Stimulated activated CD4-positive, alpha-beta T cell treated with anti-CD3 and anti-CD28 coated beads, Interleukin-2, amount 100 ng/mL, for 24 hours (primary cell): ENCODE results near the gene SLC7A8.
A peak's percentile ranks its signal among the peaks of the same experiment; 100 is the strongest.

Experiments
- DNase-seq, 2 donors: peaks; one replicate each; pipeline ENCODE4 v3.0.0-alpha.2; 2020

Gene SLC7A8

DNA sequence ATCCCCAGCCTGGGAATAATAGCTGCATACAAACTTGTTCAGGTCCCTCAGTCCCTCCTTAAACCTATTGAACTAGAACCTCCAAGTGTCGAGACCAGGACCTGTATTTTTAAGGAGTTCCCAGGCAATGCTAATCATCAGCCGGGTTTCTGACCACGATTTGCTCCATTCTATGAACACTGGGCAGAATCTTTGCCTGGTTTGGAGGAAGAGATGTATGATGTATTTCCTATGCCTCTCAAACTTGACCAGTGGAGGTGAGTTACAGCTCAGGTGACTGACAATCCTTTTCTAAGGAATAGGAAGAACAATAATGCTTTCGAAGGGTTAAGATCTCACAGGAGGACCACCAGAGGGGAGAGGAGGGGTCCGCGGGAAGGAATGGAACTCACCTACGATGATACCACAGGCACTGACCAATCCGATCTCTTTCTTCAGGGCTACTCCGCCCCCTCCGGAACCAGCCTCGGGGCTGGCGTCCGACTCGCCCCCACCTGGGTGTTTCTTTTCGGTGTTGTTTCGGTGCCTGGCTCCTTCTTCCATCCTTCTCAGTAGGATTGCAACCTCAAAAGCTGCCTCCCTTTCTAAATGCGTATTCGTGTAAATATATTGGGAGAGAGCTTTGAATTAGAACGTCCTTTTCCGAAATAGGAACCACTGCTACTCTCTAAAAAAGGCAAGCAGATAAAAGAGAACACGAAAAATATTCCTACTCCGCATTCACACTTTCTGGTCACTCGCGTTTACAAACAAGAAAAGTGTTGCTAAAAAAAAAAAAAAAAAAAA, 895 bp downstream of the SLC7A8 start:
- peak; percentile 47 to 49 for DNase-seq

DNA sequence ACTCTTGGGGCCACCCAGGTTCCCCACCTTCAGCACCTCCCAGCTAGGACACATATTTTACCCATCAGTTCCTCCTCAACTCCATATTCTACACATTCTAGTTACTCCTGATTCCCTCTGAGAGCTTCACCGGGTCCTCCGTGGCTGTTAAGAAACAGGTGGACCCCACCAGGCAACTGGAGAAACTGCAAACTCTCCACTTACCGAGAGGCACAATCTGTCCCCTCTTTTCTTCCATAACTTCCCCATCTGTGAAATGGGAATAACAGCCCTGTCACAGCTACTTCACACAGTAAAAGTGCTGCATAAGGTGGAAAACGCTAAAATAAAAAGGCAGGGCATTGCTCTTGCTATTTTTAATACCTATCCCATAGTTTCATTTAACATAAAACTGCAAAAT, 1.5 kb downstream of the SLC7A8 start:
- DNase-seq, result no peak

DNA sequence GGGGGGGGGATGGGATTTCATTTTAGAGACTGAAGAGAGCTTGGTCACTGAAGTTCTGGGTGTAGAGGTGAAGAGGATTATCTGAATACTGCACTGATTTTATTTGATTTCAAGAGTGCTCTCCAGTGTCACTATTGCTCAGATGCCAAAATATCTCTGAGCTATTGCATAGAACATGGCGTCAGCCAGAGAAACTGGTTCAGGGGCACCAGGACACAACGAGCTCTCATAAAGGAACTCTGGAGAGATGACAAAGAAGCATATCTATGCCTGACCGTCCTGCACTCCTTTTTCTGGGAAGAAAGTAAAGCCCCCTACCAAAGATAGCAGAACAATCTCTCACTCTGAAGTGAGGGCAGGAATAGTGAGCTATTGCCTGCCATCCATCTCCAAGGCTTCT, 2.0 kb downstream of the SLC7A8 start:
- no peak for DNase-seq

- DNase-seq, result no peak
Measured at GRCh38 chr14:23177181-23177580, 6.3 kb downstream of the SLC7A8 start.

- DNase-seq, result no peak
Measured at GRCh38 chr14:23175823-23176222, 7.6 kb downstream of the SLC7A8 start.

- no peak for DNase-seq
Measured at GRCh38 chr14:23174296-23175184, 8.9 kb downstream of the SLC7A8 start.

GRCh38 chr14:23173796-23174195, 9.7 kb downstream of the SLC7A8 start:
- DNase-seq, result no peak

DNA sequence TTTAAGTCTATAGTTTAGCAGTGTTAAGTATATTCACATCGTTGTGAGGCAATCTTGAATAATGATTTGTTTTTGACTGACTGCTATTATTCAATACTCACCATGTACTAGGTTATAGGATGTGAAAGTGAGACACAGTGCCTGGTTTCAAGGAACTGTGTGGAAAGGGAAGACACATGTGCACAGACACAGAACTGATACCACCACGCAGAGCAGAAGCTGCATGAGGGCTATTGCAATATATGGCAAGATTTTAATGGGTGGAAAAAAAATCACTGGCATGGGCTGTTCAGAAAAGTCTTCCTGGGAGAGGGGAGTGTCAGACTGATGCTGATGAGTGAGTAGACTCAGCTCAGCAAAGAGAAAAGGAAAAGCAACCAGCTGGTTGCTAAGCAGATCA, 10.4 kb downstream of the SLC7A8 start:
- DNase-seq, result no peak

GRCh38 chr14:23172574-23172973, 10.9 kb downstream of the SLC7A8 start:
- no peak for DNase-seq

DNA sequence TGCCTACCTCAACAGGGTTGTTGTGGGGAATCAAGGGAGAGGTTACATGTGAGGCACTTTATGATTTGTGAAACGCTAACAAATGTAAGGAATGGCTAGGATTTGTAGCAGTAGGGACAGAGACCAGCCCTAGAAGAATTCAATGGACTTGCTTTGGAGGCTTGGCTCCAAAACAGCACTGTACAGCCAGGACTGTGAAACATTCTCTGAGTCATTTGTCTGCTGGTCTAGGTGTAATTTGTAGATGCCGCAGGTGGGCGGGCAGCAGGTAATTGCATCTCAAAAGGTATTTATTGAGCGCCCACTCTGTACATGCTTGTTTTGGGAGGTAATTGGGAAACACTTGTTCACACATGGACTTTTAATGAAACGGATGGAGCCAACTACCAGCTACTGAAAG, 11.4 kb downstream of the SLC7A8 start:
- DNase-seq, result no peak

GRCh38 chr14:23171222-23171975, 12.1 kb downstream of the SLC7A8 start:
- no peak for DNase-seq

DNA sequence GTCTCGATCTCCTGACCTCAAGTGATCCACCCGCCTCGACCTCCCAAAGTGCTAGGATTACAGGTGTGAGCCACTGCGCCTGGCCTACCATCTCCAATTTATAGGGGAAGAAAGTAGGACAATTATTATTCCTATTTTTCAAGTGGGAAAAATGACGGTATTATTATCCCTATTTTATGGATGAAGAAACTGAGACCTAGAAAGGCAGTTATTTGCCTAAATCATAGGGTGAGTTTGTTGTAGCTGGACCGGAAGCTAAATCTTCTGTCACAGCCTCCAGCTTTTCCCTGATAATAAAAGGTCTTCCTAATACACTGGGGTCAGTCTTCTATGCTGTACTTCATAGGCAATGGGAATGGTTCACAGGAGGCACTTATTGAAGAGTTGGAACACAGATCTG, 13.8 kb downstream of the SLC7A8 start:
- DNase-seq, result no peak

DNA sequence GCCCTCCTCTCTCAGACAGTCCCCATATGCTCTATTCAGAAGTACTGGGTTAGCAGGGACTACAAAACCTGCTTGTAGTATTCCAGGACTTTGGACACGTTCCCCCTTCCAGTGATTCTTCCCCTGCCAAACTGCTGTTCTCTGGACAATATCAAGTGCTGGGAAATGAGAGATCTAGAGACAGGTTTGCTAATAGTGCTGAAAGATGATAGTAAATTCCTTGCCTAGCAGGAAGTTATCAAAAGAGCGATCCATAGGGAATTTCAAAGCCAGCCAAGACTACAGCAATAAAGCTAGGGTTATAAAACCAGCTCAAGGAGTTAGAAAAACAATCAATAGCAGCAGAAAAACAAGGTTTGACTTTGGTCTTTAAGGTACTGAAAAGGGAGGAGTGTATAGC, 15.2 kb downstream of the SLC7A8 start:
- no peak for DNase-seq

GRCh38 chr14:23167116-23167847, 16.2 kb downstream of the SLC7A8 start:
- no peak for DNase-seq

- DNase-seq, result no peak
Measured at GRCh38 chr14:23164949-23165348, 18.5 kb downstream of the SLC7A8 start.

DNA sequence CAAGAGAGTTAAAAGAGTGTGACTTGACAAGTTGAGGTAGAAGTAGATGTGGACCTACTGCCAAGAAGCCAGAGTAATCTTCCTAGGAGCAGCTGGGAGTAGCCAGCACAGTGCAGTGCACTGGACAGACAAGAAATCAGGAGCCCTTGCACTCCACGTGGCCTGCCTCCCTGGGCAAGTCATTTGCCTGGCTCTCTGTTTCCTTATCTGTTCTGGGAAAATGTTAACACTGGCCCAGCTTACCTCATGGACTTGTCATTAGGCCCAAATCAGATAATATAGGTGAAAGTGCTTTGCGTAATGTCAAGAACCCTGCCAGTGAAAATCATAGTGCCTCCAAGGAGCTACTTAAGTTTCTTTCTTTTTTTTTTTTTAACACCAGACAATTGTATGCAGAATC, 19.2 kb downstream of the SLC7A8 start:
- DNase-seq, result no peak

DNA sequence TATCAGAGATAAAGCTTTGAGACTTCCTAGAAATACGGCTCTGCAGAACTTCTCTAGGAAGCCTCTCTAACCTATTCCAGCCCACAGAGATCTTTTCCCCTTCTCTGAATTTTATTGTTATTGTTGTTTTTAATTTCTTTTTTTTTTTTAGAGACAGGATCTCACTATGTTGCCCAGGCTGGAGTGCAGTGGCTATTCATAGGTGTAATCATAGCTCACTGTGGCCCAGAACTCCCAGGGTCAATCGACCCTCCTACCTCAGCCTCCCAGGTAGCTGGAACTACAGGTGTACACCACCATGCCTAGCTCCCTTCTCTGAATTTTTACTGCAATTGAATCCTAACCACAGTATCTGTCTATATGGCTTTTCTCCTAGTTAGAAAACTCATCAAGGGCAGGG, 19.6 kb downstream of the SLC7A8 start:
- no peak for DNase-seq

GRCh38 chr14:23162800-23163199, 20.7 kb downstream of the SLC7A8 start:
- DNase-seq, result no peak

DNA sequence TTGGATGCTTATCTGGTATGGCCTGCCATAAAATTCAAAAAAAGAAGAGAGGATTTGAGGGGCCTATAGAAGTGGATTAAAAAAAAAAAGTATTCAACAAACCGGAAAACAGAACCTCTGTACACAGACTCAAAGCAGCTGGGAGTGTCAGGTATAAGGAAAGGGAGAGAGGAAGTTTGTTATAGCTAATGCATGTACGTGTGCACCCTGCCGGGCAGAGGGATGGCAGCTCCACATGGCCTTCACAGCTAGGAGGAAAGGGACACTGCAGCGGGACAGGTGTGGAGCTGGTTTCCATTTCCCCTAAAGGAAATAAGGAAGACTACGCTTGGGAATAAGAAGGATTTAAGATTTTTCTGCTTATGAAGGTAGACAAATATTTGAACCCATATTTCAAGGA, 21.5 kb downstream of the SLC7A8 start:
- DNase-seq, result no peak

- DNase-seq, result no peak
Measured at GRCh38 chr14:23160924-23161522, 22.4 kb downstream of the SLC7A8 start.

- DNase-seq, result no peak
Measured at GRCh38 chr14:23159532-23159931, 23.9 kb downstream of the SLC7A8 start.

GRCh38 chr14:23158779-23159178, 24.7 kb downstream of the SLC7A8 start:
- no peak for DNase-seq
